LoVo (cell line): ENCODE results near the gene NCEH1.

Experiments used
- DNase-seq: peaks from one replicate; pipeline ENCODE4 v3.0.0-alpha.2; 2016; ENCODE audit warnings: low spot score

Gene NCEH1

DNA sequence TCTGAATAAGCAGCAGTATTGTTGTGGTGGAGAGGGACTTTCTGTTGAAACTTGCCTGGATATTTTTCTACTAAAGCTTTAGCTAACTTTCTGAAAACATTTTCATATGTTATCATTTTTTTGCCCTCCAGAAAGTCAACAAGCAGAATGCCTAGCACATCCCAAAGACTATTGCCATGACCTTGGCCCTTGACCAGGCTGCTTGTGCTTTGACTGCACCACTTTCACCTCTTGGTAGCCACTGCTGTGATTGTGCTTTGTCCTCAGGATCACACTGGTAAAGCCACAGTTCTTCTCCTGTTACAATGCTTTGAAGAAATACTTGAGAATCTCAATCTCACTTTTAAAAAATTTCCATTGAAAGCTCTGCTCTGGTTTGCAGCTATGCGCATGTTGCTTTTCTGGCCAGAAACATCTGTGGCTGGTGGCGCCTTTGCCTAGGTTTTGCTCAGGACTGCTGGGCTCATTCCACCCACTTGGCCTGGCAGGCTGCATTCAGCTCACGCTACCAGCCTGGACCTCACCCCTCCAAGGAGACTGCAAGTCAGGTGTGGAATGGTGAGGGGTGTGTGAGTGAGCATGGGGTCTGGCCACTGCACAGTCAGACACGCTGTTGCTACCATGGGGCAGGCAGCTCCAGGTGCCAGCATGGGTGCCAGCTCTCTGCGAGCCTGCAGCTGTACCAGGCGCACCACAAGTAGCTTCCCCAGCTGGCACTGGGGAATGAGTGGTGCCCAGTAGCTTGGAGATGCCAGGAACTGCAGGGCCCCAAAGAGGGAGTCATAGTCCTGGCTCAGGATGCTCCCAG, 97.8 kb downstream of the NCEH1 start:
- no peak for DNase-seq

DNA sequence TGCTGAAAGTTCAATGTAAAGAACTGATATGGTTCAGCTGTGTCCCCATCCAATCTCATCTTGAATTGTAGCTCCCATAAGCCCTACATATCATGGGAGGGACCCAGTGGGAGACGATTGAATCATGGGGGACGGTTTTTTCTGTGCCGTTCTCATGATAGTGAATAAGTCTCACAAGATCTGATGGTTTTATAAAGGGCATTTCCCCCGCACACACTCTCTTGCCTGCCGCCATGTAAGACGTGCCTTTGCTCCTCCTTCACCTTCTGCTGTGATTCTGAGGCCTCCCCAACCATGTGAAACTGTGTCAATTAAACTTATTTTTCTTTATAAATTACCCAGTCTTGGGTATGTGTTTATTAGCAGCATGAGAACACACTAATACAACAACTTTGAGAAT, 101.1 kb downstream of the NCEH1 start:
- no peak for DNase-seq

DNA sequence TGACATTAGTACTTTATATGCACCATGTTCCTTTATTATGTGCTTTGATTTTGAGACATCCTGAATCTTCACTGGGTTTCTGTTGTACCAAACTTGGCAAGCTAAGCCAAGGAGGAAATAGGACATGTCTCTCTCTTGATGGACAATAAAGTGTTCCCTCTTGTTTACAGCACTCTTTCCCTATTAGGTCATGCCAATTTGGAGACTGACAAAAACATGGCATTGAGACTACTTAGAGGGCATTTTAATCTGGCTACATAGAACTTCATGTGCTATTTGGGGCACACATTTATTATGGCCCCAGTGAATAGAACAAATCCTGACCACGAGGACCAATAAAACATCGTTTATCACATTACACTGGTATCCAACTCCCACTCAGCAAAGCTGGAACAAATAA, 102.3 kb downstream of the NCEH1 start:
- no peak for DNase-seq

DNA sequence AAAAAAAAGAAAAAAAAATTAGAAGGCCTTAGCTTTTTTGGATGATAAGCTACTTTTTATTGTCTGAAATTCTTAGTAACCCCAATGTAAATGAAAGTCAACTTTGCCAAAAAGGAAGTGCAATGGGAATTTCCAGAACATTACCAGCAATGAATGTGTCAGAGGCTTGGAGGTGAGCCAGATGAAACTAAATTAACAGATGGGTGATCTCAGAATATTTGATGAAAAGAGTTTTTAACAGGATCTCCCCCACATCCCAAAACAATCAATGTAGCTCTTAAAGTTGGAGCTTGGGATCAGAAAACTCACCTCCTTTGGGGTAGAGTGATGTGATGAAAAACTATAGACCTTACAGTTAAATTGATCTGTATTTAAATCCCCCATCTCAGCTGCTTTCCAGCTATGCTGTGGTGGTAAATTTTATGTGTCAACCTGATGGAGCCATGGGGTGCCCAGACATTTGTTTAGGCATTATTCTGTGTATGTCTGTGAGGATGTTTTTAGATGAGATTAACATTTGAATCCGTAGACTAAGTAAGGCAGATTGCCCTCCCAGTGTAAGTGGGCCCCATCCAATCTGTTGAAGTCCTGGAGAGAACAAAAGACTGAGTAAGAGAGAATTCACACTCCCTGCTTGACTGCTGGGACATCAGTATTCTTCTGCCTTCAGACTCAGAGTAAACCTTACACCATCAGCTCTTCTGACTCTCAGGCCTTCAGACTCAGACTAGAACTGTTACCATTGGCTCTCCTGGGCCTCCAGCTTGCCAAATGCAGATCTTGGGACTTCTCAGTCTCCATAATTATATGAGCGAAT, 103.4 kb downstream of the NCEH1 start:
- no peak for DNase-seq

DNA sequence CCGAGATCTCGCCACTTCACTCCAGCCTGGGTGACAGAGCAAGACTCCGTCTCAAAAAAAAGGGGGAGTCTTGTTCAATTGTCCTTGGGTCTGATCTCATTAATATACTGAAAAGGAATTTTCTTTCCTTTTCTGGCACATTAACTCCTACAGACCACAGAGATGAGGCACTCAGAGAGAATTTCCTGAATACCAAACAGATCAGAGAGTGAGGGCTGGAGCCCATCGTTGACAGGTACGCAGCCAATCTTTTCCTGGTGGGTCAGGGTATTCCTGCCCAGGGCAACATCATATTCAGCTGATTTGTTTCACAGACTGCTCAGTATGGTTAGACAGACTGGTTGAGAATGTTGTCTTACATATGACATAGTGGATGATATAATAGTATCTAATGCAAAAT, 104.8 kb downstream of the NCEH1 start:
- DNase-seq = no peak

DNA sequence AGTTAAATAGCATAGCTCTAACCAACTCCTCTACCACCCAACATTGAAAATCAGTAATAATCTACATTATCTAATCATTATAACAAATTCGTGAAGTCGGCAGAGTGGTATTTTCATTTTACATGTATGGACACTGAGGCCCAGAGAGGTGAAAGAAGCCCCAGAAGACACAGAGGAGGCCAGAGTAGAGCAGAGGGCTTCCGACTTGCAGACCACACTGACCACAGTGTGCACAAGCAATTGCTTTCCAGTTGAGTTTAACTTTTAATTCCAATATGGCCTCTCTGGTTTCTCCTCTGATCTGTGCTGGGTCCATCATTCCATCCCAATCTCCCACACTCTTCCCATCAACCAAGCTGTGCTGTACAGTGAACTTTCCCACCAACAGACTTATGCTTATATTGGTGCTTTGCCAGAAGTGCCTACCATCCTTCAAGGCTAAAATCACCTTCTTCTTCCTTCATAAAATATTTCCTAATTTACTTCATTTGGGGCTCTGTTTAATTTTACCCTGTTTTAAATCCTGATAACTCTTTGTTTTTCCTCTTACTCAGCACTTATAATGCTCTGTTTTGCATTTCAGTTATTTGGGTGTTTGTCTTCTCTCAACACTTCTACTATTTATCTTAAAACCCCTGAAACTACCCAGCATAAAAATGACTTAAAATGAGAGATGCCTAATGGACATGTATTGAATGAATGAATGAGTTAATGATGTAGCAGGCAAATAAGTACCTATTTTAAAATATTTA, 105.8 kb downstream of the NCEH1 start:
- no peak for DNase-seq

DNA sequence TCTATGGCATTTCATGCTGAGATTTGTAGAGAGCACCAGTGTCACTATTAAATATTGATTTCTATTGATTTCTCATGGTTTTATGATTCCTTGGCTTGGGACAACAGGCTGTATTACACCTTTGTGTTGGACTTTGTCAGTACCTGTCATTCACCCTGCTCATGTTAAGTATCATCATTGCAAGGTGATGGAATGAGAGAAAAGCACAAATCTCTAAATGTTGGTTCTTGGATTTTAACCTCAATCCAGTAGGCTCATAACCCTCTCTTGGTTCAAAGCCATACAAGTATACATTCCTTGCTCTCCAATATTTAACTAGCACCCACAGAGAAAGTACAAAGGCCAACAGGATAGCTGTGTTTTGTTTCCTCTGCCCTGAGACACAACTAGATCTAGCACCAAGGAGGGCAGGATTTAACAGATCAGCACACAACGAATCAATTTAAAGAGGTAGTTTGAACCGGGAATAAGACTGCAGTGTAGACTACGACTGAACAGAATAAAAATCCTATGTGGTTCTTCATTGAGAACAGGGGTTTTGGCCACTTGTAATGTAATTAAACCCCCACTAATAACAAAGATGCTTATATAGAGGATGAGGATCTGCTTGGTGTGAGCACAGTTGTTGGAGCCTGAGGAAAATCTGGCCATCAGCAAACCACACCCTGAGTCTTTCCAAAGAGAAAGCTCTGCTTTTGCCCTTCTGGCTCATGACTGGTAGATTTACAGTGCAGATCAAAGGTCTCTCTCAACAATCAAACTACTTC, 109.6 kb downstream of the NCEH1 start:
- peak; percentile 35 for DNase-seq

- DNase-seq = no peak
These were observed 110.2 kb downstream of the NCEH1 start for GRCh38 chr3:172600644-172601065.

GRCh38 chr3:172598904-172599303, 112.0 kb downstream of the NCEH1 start:
- DNase-seq = no peak

DNA sequence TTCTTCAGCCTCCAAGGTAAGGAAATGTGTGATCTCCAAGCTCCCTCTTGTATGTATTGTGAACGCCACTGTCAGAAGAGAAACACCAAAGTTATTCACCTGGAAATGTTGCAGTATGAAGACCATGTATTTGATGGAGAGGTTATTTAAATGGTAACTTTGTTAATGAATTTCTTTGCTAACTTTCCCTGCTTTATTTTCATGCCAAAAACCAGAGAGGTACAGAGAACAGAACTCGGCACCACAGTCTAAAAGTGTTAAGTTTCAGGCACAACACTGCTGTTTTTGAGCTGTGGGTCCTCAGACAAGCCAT, 114.5 kb downstream of the NCEH1 start:
- no peak for DNase-seq

GRCh38 chr3:172595664-172596393, 115.0 kb downstream of the NCEH1 start:
- peak; percentile 65 for DNase-seq

GRCh38 chr3:172594900-172595663, 115.8 kb downstream of the NCEH1 start:
- peak; percentile 23 for DNase-seq

- DNase-seq = no peak
These were observed 117.8 kb downstream of the NCEH1 start for GRCh38 chr3:172592898-172593669.

- DNase-seq = no peak
These were observed 118.7 kb downstream of the NCEH1 start for GRCh38 chr3:172591876-172592771.

DNA sequence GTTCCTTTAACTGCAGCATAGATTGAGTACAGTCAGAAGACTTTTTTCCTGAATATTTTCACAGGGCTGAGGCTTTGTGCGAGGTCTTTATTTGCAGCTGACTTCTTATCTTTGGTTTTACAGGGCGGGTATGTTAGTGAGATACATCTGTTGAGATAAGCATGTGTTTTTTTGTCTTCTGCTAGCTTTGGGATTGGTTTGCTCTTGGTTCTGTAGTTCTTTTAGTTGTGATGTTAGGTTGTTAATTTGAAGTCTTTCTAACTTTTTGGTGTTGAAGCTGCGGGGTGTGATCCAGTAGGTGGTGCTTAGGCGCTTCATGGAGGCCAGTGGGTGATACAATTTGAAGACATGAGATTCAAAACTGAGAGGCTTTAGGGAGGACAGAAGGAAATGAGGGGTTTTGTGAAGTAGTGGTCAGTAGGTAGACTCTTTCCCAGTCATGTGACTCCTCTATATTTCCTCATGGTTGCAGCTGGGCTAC, 119.7 kb downstream of the NCEH1 start:
- DNase-seq = no peak

DNA sequence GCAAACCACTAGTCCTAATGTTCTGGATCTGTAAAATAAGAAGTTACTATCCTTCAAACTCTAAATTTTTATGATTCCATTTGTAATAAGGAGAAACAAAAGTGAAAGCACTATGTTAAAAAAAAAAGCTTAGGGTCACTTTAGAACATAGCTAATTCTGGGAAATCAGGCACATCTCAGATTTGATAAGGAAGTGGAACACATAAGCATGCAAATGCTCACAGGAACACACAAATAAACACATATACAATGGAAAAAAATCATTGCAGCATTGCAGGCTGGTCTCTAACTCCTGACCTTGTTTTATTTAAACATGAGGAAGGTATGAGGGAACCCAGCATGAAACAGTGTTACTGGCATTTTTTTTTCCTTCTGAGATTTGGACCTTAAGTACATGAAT, 124.4 kb downstream of the NCEH1 start:
- DNase-seq = no peak

- no peak for DNase-seq
These were observed 124.9 kb downstream of the NCEH1 start for GRCh38 chr3:172585954-172586353.

GRCh38 chr3:172582712-172583111, 128.2 kb downstream of the NCEH1 start:
- DNase-seq = no peak

GRCh38 chr3:172581757-172582166, 129.1 kb downstream of the NCEH1 start:
- no peak for DNase-seq
